Thyroid gland (tissue), 4 donors: ENCODE results near the gene ZBTB12. TPM values are rescaled to one million over a fixed set of nuclear protein-coding genes. Genes with fewer than 3 reads are reported as not detected.
A peak's percentile ranks its signal among the peaks of the same experiment; 100 is the strongest.

Source experiments
- DNase-seq, 2 donors: peaks; one replicate each; pipeline ENCODE4 v3.0.0-alpha.2; 2019
- H3K27ac ChIP-seq, 3 donors: fragments of 200-600 bp; sonication (generic); 1 replicate in 2 of 3; 2 replicates in 1 of 3; pipeline ENCODE4 v1.5.1; 2016 to 2019; ENCODE audit warnings: mild to moderate bottlenecking in 1 of 3, moderate library complexity in 1 of 3
- H3K27me3 ChIP-seq: fragments of 200-600 bp; sonication (generic); one replicate; pipeline ENCODE4 v1.5.1; 2019
- H3K36me3 ChIP-seq, 2 donors: fragments of 200-600 bp; sonication (generic); one replicate each; pipeline ENCODE4 v1.5.1; 2016 to 2019
- H3K4me1 ChIP-seq, 2 donors: fragments of 200-600 bp; sonication (generic); one replicate each; pipeline ENCODE4 v1.5.1; 2017 to 2019
- H3K4me3 ChIP-seq, 3 donors: fragments of 200-600 bp; sonication (generic); replicated peaks in 1 of 3; 1 replicate in 2 of 3; 2 replicates in 1 of 3; pipeline ENCODE4 v1.5.1; 2016; ENCODE audit warnings: mild to moderate bottlenecking in 1 of 3
- H3K9me3 ChIP-seq: fragments of 200-600 bp; sonication (generic); one replicate; pipeline ENCODE4 v1.5.1; 2017
- POLR2A ChIP-seq, 2 donors: fragments of 450-650 bp; IDR thresholded peaks; one replicate each; pipeline ENCODE4 v1.6.1; 2017; ENCODE audit warnings: antibody characterized with exemption in 2 of 2, mild to moderate bottlenecking in 2 of 2, moderate library complexity in 1 of 2
- WGBS, 2 donors: methylation state at CpG; one replicate each; pipeline ENCODE4 v1.1.5; 2017; 5-methylcytosine and 5-hydroxymethylcytosine counted together
- intact Hi-C: fragments of 100-400 bp; cut with DNase I; formaldehyde crosslinking; loops from one replicate; pipeline ENCODE4 v1.15.1; 2023
- total RNA-seq, 4 donors: library from RNA; depleted of rRNA; stranded (reverse); fragments of >200 nt; gene quantifications; one replicate each; pipeline ENCODE4 v1.2.3, GENCODE V29; 2016
- TF ChIP-seq, protein P1 (sequence below), 6 experiments: fragments of 200-600 bp in 3 of 6; fragments of 450-650 bp in 3 of 6; sonication (generic) in 3 of 6; IDR thresholded peaks; one replicate each; pipeline ENCODE4 v1.5.1; 2016 to 2019; ENCODE audit warnings: antibody characterized with exemption in 6 of 6, mild to moderate bottlenecking in 2 of 6, inconsistent platforms in 1 of 6, moderate library complexity in 1 of 6

ZBTB12 gene
- total RNA-seq, 4 donors from 2014 or later, result 0.94 to 2.9 (median 1.5) TPM

DNA sequence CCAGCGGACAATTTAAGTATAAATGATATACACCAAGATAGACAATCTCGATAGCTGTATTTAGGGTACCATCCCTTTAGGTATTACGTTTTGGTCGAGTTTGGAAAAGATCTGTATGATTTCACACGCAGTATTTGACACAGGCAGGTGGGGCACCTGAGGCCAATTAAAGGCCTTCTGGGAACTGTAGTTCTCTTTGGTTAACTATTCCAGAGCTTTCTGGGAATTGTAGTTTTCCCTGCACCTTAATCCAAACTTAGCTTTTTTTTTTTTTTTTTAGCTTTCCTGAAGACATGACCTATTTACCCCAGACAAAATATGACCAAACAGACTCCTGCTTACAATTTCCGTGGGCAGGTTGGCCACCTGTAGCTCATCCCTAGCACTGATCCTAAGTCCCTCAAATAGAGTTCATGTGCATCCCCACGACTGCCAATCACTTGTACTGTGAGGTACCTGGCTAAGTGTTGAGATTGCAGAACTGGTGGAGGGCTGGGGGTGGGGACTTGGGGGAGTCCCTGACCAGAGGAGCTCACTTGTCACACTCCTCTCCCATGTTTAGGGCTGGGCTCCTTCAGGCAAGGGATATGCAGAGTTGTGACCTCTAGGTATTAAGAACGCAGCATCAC lies 3.4 kb downstream of the ZBTB12 start:
- TF ChIP-seq, protein P1, sequence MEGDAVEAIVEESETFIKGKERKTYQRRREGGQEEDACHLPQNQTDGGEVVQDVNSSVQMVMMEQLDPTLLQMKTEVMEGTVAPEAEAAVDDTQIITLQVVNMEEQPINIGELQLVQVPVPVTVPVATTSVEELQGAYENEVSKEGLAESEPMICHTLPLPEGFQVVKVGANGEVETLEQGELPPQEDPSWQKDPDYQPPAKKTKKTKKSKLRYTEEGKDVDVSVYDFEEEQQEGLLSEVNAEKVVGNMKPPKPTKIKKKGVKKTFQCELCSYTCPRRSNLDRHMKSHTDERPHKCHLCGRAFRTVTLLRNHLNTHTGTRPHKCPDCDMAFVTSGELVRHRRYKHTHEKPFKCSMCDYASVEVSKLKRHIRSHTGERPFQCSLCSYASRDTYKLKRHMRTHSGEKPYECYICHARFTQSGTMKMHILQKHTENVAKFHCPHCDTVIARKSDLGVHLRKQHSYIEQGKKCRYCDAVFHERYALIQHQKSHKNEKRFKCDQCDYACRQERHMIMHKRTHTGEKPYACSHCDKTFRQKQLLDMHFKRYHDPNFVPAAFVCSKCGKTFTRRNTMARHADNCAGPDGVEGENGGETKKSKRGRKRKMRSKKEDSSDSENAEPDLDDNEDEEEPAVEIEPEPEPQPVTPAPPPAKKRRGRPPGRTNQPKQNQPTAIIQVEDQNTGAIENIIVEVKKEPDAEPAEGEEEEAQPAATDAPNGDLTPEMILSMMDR (IDR thresholded peaks at IDR 0.05), result peak in 1 of 6 experiments; percentile 7
- peak in 1 of 2 donors; percentile 60 for TF ChIP-seq POLR2A (IDR thresholded peaks at IDR 0.05)
- peaks cover 0 to 8% of the 10 kb centered on the region in 2 donors for H3K36me3 ChIP-seq
- no peaks in the 10 kb centered on the region for H3K9me3 ChIP-seq
- 17 to 18% methylated on average over 8 of the region's 8 CpGs for WGBS, 2 donors
- peaks cover 20 to 25% of the 10 kb centered on the region in 2 donors for H3K4me1 ChIP-seq
- peak; percentile 42 to 46 for DNase-seq
- peak overlapping the region; percentile 47 to 90 (median 57) for H3K4me3 ChIP-seq
- H3K27me3 ChIP-seq, result no peaks in the 10 kb centered on the region
- intact Hi-C loops, result loop anchor here (5.0 kb wide), 2 partner anchors 36 to 54 kb away; partner anchors contain the start of gene NEU1
- peak overlapping the region; percentile 68 to 95 (median 86) for H3K27ac ChIP-seq

DNA sequence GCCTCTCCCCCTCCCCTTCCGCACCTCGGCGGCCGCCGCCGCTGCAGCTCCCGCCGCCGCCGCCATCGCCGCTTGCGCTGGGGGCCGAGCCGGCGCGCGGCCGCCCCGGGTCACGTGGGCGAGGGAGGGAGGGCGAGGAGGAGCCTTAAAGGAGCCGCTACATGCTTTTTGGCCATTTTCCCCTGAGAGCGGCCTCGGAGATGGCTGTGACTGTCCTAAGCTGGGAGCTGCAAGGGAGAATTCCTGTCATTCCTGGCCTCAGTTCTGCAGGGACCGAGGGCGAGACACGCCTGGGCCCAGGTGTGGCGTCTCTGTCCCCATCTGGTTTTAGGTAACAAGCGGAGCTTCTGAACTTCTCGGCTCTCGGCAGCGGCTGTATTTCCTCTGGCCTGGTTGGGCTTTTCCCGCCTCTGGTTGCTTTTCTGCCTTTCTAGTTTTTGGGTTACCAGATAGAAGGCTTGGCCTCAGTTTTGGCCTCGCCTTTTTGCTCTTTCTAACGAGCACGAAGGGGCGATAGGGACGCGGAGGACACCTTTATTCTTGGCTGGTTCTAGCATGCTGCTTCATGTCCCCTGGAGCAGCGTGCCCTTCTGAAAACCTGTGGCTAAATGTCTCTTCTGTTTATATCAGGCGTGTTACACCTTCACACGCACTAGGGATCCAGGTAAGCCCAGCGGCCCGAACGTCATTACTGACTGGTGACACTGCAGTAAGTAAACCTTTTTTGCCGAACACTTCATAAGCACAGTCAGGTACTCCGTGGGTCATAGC lies 4.1 kb downstream of the ZBTB12 start, which contains the start of gene EHMT2:
Gene EHMT2 (minus strand): TSS at position 87 of the 771 bp plus-strand sequence. CDS start 21 bp downstream, at position 66.
- H3K4me3 ChIP-seq, result peak within 1 kb of the TSS; percentile 47 to 90 (median 57)
- 1% methylated on average over 31 to 34 of the region's 49 CpGs for WGBS, 2 donors
- intact Hi-C loops, result loop anchor here (5.0 kb wide), 2 partner anchors 35 to 55 kb away; partner anchors contain the start of gene NEU1
- H3K27ac ChIP-seq, result peak within 1 kb of the TSS; percentile 68 to 95 (median 86)
- no peaks in the 10 kb centered on the region for H3K27me3 ChIP-seq
- peak; percentile 81 to 84 for DNase-seq
- peak in 1 of 2 donors; percentile 84 for TF ChIP-seq POLR2A (IDR thresholded peaks at IDR 0.05)
- TF ChIP-seq, protein P1 (IDR thresholded peaks at IDR 0.05), result peak in 3 of 6 experiments; percentile 34 to 46 (median 44)
- peaks cover 0 to 12% of the 10 kb centered on the region in 2 donors for H3K36me3 ChIP-seq
- H3K9me3 ChIP-seq, result no peaks in the 10 kb centered on the region
- peaks cover 19 to 20% of the 10 kb centered on the region in 2 donors for H3K4me1 ChIP-seq

DNA sequence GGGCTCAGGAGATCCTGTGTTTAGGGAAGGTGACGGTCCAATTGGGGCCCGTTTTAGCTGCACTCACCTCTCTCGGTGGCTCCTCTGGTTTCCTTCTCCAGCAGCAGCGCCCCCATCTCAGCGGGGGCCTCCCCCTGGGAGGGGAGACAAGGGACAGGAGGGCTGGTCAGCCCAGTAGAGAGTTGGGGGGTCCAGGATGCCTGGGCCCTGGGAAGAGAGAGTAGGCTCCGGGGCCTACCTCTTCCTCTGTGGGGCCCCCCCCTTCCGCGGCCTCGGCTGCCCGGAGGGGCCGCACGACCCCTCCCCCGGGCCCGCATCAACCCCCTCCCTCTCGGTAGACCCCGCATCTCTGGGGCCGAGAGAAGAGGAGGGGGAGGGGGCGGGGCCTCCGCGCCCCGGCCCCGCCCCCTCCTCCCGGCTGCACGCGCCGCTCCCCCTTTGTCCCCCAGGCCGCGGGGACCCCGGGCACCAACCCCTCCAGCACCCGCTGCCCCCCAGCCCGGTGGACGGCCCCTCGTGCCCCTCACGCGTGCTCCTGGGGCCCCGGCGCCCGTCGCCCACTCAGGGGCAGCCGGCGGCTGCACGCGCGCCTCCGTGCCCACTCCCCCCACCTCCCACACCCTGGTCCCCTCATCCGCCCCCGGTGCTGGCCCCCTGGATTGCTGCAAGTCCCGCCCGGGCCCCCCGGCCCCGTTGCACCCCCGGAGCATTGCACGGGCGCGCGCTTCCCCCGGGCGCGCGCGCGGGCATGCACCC lies 4.9 kb downstream of the ZBTB12 start:
- 3 to 15% methylated on average over 5 of the region's 62 CpGs for WGBS, 2 donors
- Histone ChIP-seq H3K4me3 (peak overlapping the region; percentile 47 to 90 (median 57)), H3K9me3 (no peaks in the 10 kb centered on the region), H3K4me1 (peaks cover 16 to 20% of the 10 kb centered on the region in 2 donors), H3K27ac (peak overlapping the region; percentile 27 to 75 (median 65)), H3K36me3 (peaks cover 6 to 20% of the 10 kb centered on the region in 2 donors), H3K27me3 (no peaks in the 10 kb centered on the region)
- TF ChIP-seq POLR2A (IDR thresholded peaks at IDR 0.05), result no peak
- TF ChIP-seq, protein P1 (IDR thresholded peaks at IDR 0.05), result no peak
- no peak for DNase-seq
- intact Hi-C loops, result loop anchor here (5.0 kb wide), 2 partner anchors 35 to 55 kb away; partner anchors contain the start of gene NEU1

DNA sequence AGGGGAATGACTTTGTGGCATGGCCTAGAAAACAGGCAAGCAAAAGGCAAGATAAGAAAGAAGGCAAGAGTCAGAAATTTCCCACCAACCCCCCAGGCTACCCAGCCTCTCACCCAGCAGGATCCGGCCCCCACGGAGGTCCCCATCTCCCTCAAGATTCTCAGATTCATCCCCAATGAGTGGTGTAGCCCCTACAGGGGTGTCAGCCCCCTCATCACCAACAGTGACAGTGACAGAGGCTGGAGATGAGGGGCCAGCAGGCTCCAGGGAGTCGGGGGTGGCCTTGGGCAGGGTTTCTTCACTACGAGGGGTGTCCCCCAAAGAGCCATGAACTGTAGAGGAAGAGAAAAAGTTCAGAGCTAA lies 5.4 kb downstream of the ZBTB12 start:
- intact Hi-C loops, result loop anchor here (5.0 kb wide), 2 partner anchors 34 to 56 kb away; partner anchors contain the start of gene NEU1
- H3K36me3 ChIP-seq, result peaks cover 9 to 24% of the 10 kb centered on the region in 2 donors
- H3K27me3 ChIP-seq, result no peaks in the 10 kb centered on the region
- H3K4me3 ChIP-seq, result peak overlapping the region in 1 of 3 donors; percentile 90
- DNase-seq, result no peak
- H3K4me1 ChIP-seq, result peaks cover 16 to 20% of the 10 kb centered on the region in 2 donors
- H3K27ac ChIP-seq, result peak overlapping the region in 2 of 3 donors; percentile 65 to 75
- no peaks in the 10 kb centered on the region for H3K9me3 ChIP-seq
- TF ChIP-seq POLR2A (IDR thresholded peaks at IDR 0.05), result no peak
- TF ChIP-seq, protein P1 (IDR thresholded peaks at IDR 0.05), result no peak
- WGBS, 2 donors, result 61 to 66% methylated on average over 4 of the region's 4 CpGs
